ENCODE results near the gene LRRC55.

LRRC55 gene

DNA sequence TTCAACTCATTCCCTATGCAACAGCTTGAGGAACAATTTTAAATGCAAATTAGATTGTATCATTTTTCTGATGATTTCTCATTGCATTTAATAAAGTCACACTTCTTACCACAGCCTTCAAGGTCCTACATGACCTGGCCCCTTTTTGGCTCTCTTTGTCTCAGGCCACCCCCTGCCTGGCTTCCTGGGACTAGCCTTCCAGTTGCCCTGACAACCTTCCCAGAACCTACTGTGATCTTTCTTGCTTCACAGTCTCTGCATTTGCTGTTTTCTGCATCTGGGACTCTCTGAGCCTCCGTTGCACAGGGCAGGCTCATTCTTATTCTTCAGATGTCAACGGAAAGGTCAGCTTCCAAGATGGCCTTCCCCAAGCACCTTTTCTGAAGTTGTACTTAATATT lies 42.4 kb downstream of the LRRC55 start:
- TF ChIP-seq, protein P1, sequence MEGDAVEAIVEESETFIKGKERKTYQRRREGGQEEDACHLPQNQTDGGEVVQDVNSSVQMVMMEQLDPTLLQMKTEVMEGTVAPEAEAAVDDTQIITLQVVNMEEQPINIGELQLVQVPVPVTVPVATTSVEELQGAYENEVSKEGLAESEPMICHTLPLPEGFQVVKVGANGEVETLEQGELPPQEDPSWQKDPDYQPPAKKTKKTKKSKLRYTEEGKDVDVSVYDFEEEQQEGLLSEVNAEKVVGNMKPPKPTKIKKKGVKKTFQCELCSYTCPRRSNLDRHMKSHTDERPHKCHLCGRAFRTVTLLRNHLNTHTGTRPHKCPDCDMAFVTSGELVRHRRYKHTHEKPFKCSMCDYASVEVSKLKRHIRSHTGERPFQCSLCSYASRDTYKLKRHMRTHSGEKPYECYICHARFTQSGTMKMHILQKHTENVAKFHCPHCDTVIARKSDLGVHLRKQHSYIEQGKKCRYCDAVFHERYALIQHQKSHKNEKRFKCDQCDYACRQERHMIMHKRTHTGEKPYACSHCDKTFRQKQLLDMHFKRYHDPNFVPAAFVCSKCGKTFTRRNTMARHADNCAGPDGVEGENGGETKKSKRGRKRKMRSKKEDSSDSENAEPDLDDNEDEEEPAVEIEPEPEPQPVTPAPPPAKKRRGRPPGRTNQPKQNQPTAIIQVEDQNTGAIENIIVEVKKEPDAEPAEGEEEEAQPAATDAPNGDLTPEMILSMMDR (IDR thresholded peaks at IDR 0.05; ENCODE audit: control extremely low read depth, extremely low read depth, low read depth, missing control alignments), result no peak
- CTCF ChIA-PET, result no interaction called here
- POLR2A ChIA-PET, result no interaction called here
- DNase-seq (ENCODE audit: extremely low spot score), result no peak

GRCh38 chr11:57224537-57224936 lies 42.8 kb downstream of the LRRC55 start:
- ChIA-PET POLR2A (no interaction called here), CTCF (interaction anchor here (1.0 kb wide), 1 partner anchor 21 kb away, joined by 4 read pairs; no protein-coding TSS in a partner anchor)
- TF ChIP-seq, protein P1 (IDR thresholded peaks at IDR 0.05; ENCODE audit: control extremely low read depth, extremely low read depth, low read depth, missing control alignments), result no peak
- no peak for DNase-seq (ENCODE audit: extremely low spot score)

DNA sequence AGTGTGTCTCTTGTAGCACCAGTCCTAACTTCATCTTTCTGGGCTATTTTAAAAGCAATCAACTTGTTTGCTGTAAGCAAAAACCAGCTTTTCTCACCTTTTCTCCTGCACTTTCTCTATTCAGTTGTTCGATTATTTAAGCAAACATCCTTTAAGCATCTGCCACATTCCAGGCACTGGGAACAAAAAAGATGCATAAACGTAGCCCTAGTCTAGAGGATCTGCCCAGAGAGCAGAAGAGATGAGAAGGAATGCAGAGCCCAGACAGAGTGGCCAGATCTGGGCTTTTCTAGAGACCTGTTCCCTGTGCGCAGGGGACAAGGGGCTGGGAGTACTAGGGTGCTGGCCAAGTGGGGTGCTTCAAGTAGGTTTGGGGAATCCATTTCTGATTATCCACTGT lies 46.8 kb downstream of the LRRC55 start:
- ChIA-PET CTCF (interaction anchor here (2.7 kb wide), 1 partner anchor 20 kb away, joined by 10 read pairs; no protein-coding TSS in a partner anchor), POLR2A (no interaction called here)
- TF ChIP-seq, protein P1 (IDR thresholded peaks at IDR 0.05; ENCODE audit: control extremely low read depth, extremely low read depth, low read depth, missing control alignments), result no peak
- no peak for DNase-seq (ENCODE audit: extremely low spot score)

DNA sequence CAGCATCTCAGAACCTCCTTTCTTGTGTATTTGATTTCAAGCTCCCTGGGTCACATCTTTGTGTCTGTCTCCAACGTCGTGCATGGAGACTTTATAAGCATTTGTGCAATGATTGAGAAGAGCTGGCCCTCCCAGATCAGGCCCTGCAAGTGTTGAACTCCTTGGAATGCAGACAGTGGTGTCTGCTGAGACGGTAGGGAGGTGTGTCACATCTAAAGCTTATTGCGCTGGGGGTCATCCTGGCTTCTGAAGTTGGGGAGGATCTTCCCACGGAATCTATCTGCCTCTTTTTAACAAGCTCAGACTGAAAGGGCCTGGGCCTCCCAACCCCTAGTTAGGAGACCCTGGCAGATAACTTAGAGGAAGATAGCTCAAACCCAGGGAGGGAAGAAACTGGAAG lies 48.6 kb downstream of the LRRC55 start:
- CTCF ChIA-PET, result interaction anchor here (1.2 kb wide), 2 partner anchors 19 to 37 kb away, joined by 3 to 4 read pairs; no protein-coding TSS in a partner anchor
- POLR2A ChIA-PET, result no interaction called here
- DNase-seq (ENCODE audit: extremely low spot score), result no peak
- TF ChIP-seq, protein P1 (IDR thresholded peaks at IDR 0.05; ENCODE audit: control extremely low read depth, extremely low read depth, low read depth, missing control alignments), result no peak

DNA sequence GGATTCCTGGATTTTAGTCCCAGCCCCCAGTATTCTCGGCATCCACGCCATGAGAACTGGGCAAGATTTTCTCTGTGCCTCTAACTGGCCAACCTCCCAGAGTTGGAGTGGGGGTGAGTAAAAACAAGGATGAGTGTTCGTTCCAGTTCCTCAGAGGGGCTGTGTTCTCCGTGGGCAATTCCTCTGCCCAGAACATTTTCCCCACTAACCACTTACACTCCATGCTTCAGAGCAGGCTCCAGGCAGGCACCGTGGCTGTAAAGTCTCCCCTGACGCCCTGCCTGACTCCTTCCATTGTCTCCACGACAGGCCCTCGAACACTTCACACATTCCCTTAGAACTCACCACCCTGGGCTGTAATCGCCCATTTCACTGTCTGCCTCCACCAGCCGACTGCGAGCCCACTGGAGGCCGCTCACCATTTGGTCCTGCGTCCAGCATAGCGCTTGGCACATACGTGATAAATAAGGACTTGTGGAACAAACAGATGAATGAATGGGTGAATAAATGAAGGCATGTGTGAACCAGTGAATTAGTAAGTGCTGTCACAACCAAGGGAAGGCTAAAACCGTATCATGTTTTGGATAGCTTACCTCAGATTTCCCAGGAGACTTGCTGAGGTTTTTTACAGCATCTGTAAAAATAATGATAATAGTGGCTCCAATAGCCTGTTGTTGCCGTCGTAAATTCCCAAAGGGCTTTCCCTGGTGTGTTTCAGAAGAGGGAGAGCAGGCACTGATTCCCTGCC lies 49.2 kb downstream of the LRRC55 start:
- CTCF ChIA-PET, result interaction anchor here (1.2 kb wide), 2 partner anchors 19 to 37 kb away, joined by 3 to 4 read pairs; no protein-coding TSS in a partner anchor

GRCh38 chr11:57231539-57232253 lies 49.9 kb downstream of the LRRC55 start:
- DNase-seq (ENCODE audit: extremely low spot score), result no peak
- CTCF ChIA-PET, result interaction anchor here (2.5 kb wide), 1 partner anchor 18 kb away, joined by 10 read pairs; no protein-coding TSS in a partner anchor
- POLR2A ChIA-PET, result no interaction called here
- TF ChIP-seq, protein P1 (IDR thresholded peaks at IDR 0.05; ENCODE audit: control extremely low read depth, extremely low read depth, low read depth, missing control alignments), result no peak

More for the DNA sequence above, 49.2 kb downstream of the LRRC55 start:
- POLR2A ChIA-PET, result no interaction called here
- DNase-seq (ENCODE audit: extremely low spot score), result no peak
- TF ChIP-seq, protein P1 (IDR thresholded peaks at IDR 0.05; ENCODE audit: control extremely low read depth, extremely low read depth, low read depth, missing control alignments), result no peak

All from GM10248 (cell line).